ENCODE results near the gene SETBP1. TPM values are rescaled to one million over a fixed set of nuclear protein-coding genes. Genes with fewer than 3 reads are reported as not detected.

SETBP1 gene
- total RNA-seq, 1 donor from 2014 or later: 131 TPM

GRCh38 chr18:44946529-44947113, 265.9 kb downstream of the SETBP1 start:
- H3K4me1 Mint-ChIP-seq (ENCODE audit: unreplicated experiment): peaks cover 48% of the 10 kb centered on the region
- TF ChIP-seq, protein P1, sequence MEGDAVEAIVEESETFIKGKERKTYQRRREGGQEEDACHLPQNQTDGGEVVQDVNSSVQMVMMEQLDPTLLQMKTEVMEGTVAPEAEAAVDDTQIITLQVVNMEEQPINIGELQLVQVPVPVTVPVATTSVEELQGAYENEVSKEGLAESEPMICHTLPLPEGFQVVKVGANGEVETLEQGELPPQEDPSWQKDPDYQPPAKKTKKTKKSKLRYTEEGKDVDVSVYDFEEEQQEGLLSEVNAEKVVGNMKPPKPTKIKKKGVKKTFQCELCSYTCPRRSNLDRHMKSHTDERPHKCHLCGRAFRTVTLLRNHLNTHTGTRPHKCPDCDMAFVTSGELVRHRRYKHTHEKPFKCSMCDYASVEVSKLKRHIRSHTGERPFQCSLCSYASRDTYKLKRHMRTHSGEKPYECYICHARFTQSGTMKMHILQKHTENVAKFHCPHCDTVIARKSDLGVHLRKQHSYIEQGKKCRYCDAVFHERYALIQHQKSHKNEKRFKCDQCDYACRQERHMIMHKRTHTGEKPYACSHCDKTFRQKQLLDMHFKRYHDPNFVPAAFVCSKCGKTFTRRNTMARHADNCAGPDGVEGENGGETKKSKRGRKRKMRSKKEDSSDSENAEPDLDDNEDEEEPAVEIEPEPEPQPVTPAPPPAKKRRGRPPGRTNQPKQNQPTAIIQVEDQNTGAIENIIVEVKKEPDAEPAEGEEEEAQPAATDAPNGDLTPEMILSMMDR (IDR thresholded peaks at IDR 0.05; ENCODE audit: unreplicated experiment): no peak
- H3K27me3 Mint-ChIP-seq (ENCODE audit: unreplicated experiment): peaks cover 10% of the 10 kb centered on the region
- no peaks in the 10 kb centered on the region for H3K9me3 Mint-ChIP-seq (ENCODE audit: unreplicated experiment)
- no peak overlapping the region for H3K27ac Mint-ChIP-seq (ENCODE audit: unreplicated experiment)
- no peak overlapping the region for H3K4me3 Mint-ChIP-seq (ENCODE audit: unreplicated experiment)
- DNase-seq (ENCODE audit: low spot score): no peak
- H3K36me3 Mint-ChIP-seq (ENCODE audit: low read depth, unreplicated experiment): peaks cover 25% of the 10 kb centered on the region

DNA sequence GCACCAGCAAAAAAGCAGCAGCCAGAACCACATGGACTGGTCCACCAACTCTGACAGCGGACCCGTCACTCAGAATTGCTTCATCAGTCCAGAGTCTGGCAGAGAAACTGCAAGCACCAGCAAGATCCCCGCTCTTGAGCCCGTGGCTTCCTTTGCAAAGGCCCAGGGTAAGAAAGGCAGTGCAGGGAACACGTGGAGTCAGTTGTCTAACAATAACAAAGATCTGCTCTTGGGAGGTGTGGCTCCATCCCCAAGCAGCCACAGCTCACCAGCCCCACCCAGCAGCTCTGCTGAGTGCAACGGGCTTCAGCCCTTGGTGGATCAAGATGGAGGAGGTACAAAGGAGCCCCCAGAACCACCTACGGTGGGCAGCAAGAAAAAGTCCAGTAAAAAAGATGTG, 269.3 kb downstream of the SETBP1 start:
- Mint-ChIP-seq H3K36me3 (ENCODE audit: low read depth, unreplicated experiment) (peaks cover 59% of the 10 kb centered on the region), H3K27ac (ENCODE audit: unreplicated experiment) (no peak overlapping the region), H3K4me3 (ENCODE audit: unreplicated experiment) (peak overlapping the region; percentile 22), H3K4me1 (ENCODE audit: unreplicated experiment) (peaks cover 40% of the 10 kb centered on the region), H3K27me3 (ENCODE audit: unreplicated experiment) (peaks cover 19% of the 10 kb centered on the region), H3K9me3 (ENCODE audit: unreplicated experiment) (no peaks in the 10 kb centered on the region)
- TF ChIP-seq, protein P1 (IDR thresholded peaks at IDR 0.05; ENCODE audit: unreplicated experiment): no peak
- no peak for DNase-seq (ENCODE audit: low spot score)

DNA sequence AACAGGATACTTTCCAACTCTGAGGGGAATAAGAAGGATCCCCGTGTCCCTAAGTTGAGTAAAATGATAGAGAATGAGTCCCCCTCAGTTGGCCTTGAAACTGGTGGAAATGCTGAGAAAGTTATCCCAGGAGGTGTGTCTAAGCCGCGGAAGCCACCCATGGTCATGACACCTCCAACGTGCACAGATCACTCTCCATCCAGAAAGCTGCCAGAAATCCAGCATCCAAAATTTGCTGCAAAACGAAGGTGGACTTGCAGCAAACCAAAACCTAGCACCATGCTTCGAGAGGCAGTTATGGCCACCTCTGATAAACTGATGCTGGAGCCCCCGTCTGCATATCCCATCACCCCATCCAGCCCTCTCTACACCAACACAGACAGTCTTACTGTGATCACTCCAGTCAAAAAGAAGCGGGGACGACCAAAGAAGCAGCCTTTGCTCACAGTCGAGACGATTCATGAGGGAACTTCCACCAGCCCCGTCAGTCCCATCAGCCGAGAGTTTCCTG, 270.1 kb downstream of the SETBP1 start:
- Mint-ChIP-seq H3K4me1 (ENCODE audit: unreplicated experiment) (peaks cover 35% of the 10 kb centered on the region), H3K4me3 (ENCODE audit: unreplicated experiment) (peak overlapping the region; percentile 76)

DNA sequence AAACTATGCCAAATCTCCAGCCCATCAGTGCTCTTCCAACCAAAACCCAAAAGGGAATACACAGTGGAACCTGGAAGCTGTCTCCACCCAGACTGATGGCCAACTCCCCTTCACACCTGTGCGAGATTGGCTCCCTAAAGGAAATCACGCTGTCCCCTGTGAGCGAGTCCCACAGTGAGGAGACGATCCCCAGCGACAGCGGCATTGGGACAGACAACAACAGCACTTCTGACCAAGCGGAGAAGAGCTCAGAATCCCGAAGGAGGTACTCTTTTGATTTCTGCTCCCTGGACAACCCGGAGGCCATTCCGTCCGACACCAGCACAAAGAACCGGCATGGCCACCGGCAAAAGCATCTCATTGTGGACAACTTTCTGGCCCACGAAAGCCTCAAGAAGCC, 271.1 kb downstream of the SETBP1 start:
- no peak for DNase-seq (ENCODE audit: low spot score)
- TF ChIP-seq, protein P1 (IDR thresholded peaks at IDR 0.05; ENCODE audit: unreplicated experiment): no peak
- H3K27me3 Mint-ChIP-seq (ENCODE audit: unreplicated experiment): peaks cover 14% of the 10 kb centered on the region
- peaks cover 33% of the 10 kb centered on the region for H3K4me1 Mint-ChIP-seq (ENCODE audit: unreplicated experiment)
- peak overlapping the region; percentile 37 for H3K4me3 Mint-ChIP-seq (ENCODE audit: unreplicated experiment)
- H3K9me3 Mint-ChIP-seq (ENCODE audit: unreplicated experiment): no peaks in the 10 kb centered on the region
- no peak overlapping the region for H3K27ac Mint-ChIP-seq (ENCODE audit: unreplicated experiment)
- H3K36me3 Mint-ChIP-seq (ENCODE audit: low read depth, unreplicated experiment): peaks cover 70% of the 10 kb centered on the region

More for the DNA sequence above, 270.1 kb downstream of the SETBP1 start:
- TF ChIP-seq, protein P1 (IDR thresholded peaks at IDR 0.05; ENCODE audit: unreplicated experiment): no peak
- no peaks in the 10 kb centered on the region for H3K9me3 Mint-ChIP-seq (ENCODE audit: unreplicated experiment)
- no peak overlapping the region for H3K27ac Mint-ChIP-seq (ENCODE audit: unreplicated experiment)
- peaks cover 62% of the 10 kb centered on the region for H3K36me3 Mint-ChIP-seq (ENCODE audit: low read depth, unreplicated experiment)
- H3K27me3 Mint-ChIP-seq (ENCODE audit: unreplicated experiment): peaks cover 19% of the 10 kb centered on the region
- no peak for DNase-seq (ENCODE audit: low spot score)

DNA sequence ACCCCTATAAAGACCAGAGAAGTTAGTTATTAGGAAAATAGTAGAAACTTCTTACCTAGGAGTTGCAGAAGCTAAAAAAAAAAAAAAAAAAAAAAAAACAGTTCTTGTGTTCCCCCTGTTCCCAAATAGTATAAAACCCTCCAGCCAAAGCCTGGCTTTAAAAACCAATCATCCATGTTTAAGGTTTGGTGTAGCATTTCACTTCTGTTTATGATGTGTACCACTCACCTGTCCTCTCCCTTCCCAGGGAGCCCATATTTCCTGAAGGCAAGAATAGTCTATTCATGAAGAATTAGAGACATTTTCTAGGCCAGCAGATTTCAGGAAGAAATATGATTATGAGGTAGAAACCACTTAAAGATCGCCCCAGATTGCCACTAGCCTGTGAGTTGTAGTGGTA, 273.6 kb downstream of the SETBP1 start:
- Mint-ChIP-seq H3K4me3 (ENCODE audit: unreplicated experiment) (no peak overlapping the region), H3K4me1 (ENCODE audit: unreplicated experiment) (peaks cover 30% of the 10 kb centered on the region), H3K36me3 (ENCODE audit: low read depth, unreplicated experiment) (peaks cover 89% of the 10 kb centered on the region), H3K27ac (ENCODE audit: unreplicated experiment) (no peak overlapping the region), H3K9me3 (ENCODE audit: unreplicated experiment) (no peaks in the 10 kb centered on the region), H3K27me3 (ENCODE audit: unreplicated experiment) (peaks cover 14% of the 10 kb centered on the region)
- DNase-seq (ENCODE audit: low spot score): no peak
- TF ChIP-seq, protein P1 (IDR thresholded peaks at IDR 0.05; ENCODE audit: unreplicated experiment): no peak

Measured in endothelial cell (in vitro differentiated cells).